D721Med (cell line): ENCODE measurements around the gene CCDC12.

Experiments used
- DNase-seq: peaks from one replicate; pipeline ENCODE4 v3.0.0; 2011; ENCODE audit warnings: low spot score; ENCODE audit not compliant: insufficient read length
- FAIRE-seq: peaks from 2 replicates; lab custom pipeline; 2011; peaks lifted over from hg19 to GRCh38; lab: Jason Lieb, UNC
- TF ChIP-seq, protein P1 (sequence below): IDR thresholded peaks from 2 replicates; pipeline ENCODE4 v1.5.1; 2012; ENCODE audit warnings: mild to moderate bottlenecking, control low read depth; ENCODE audit not compliant: insufficient read depth; ENCODE audit errors: missing control alignments

The CCDC12 gene

DNA sequence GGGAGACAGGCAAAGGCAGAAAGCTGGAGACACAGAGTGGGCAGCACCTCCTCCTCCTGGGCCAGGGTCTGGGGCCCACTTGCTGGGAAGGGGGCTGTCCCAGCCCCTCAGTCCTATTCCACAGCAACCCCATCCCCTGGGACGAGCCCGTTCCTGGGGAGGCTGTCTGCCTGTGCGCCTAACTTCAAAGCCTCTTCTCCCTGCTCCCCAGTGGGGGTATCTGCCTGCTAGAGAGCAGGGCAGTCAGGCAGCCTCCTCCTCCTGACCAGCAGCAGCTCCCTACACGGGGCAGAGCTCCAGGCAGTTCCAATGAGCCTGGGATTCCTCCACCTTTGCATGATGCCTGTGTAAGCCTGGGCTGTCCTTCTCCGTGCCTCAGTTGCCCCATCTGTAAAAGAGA, 92.1 kb downstream of the CCDC12 start:
- TF ChIP-seq, protein P1, sequence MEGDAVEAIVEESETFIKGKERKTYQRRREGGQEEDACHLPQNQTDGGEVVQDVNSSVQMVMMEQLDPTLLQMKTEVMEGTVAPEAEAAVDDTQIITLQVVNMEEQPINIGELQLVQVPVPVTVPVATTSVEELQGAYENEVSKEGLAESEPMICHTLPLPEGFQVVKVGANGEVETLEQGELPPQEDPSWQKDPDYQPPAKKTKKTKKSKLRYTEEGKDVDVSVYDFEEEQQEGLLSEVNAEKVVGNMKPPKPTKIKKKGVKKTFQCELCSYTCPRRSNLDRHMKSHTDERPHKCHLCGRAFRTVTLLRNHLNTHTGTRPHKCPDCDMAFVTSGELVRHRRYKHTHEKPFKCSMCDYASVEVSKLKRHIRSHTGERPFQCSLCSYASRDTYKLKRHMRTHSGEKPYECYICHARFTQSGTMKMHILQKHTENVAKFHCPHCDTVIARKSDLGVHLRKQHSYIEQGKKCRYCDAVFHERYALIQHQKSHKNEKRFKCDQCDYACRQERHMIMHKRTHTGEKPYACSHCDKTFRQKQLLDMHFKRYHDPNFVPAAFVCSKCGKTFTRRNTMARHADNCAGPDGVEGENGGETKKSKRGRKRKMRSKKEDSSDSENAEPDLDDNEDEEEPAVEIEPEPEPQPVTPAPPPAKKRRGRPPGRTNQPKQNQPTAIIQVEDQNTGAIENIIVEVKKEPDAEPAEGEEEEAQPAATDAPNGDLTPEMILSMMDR = no peak
- no peak for FAIRE-seq
- DNase-seq = no peak

DNA sequence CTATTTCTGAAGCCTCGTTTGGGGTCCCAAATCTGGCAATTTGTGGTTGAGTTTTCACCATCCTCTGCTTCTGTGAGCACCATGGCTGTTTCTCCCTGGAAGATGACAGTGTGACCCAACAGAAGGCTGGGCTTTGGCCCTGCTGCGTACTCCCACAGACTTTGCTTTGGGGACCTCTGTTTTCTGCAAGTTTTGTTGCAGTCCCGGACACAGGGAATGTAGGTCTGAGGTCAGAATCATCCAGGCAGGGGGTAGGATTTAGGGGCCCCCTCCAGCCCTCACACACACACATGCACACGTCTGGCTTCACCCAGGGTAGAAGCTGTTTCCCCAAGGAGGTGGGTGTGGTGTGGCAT, 92.7 kb downstream of the CCDC12 start:
- FAIRE-seq = no peak
- no peak for DNase-seq
- TF ChIP-seq, protein P1 = no peak

DNA sequence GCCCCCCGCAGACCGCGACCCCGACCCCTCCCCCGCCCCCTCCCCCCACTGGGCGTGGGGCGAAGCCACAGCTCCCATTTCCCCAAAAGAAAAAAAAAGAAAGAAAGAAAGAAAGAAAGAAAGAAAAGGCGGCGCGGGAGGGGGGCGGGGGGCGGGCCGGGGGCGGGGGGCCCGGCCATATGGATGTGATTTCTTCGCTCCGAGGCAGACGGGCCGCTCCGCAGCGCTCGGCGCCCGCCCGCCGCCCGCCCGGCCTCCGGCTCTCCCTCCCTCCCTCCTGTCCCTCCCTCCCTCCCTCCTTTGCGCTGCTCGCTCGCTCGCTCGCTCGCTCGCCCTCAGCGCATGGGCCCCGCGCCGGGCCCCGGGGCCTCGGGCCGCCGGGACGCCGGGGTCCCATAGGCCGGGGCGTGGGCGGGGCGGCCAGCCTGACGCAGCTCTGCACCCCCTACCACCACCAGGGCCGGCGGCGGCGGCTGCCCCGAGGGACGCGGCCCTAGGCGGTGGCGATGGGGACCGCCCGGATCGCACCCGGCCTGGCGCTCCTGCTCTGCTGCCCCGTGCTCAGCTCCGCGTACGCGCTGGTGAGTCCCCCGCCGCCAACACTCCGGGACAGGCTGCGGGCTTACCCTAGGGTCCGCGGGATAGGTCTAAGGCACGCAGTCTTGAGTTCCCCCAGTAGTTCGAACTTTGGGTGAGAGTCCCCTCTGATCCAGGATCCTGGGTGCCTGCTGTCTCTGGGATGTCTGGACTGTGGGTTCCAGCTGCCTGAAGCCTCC, 93.3 kb downstream of the CCDC12 start:
- DNase-seq (no peak), FAIRE-seq (no peak)
- TF ChIP-seq, protein P1 = no peak

DNA sequence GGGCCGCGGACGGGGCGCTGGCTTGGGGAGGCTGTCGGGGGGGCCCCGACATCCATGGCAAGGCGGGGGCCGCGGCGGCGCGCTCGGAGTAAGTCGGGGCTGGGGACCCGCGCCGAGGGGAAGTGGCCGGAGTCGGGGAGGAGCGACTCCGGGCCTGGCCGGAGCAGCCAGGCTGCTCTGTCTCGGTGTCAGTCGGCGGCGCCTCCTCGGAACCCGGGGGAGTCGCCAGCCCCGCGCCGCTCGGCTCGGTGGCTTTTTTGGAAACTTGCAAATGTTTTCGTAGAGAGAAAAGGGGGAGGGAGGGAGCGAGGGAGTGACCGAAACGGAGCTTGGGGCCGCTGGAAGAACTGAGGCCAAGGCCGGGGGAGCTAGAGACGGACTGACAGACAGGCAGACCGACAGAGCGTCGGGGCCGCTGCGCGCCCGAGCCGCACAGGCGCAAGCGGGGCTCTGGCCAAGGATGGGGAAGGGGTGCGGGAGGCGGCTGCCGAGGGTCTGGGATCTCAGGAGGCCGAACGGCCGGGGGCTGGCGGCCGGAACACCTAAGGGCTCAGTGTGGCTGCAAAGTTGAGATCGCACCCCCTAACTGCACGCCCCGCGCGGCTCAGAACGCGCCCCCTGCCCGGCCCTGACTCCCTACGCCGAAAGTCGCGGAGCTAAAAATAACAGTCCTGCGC, 94.0 kb downstream of the CCDC12 start:
- DNase-seq = no peak
- TF ChIP-seq, protein P1 = no peak
- FAIRE-seq = no peak

DNA sequence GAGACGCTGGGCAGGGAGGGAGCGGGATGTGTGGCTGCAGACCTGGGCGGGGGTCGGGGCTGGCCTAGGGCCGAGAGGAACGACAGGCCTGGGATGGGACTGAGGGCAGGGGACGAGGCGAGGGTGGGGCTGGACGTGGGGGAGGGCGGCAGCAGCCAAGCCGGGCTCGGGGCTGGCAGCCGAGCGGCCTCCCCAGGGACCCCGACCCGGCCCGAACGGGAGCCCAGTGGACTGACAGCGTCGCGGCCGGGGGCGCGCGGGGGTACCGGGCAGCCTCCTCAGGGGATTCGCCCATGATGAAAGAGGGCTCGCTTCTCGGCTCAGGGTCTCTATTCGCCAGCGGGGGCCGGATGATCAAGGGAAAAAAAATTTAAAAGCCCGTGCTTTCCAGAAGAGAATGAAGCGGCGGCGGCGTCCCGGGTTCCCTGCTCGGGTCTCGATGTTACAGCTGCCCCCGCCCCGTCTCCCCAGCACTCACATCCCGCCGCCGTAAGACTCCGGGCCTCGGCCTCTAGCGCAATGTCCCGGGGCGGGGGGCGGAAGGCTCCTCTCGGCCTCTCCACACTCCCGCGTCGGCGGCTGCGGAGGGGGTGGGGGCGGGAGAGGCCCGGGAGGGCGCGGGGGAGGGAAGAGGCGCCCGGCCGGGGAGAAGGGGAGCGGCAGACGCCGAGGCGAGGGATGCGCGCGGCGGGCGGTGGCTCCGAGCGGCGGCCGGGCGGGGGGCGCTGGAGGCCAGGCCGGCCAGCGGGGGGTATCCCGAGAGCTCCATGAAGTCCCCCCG, 94.8 kb downstream of the CCDC12 start:
- TF ChIP-seq, protein P1 = no peak
- DNase-seq = no peak
- FAIRE-seq = no peak

DNA sequence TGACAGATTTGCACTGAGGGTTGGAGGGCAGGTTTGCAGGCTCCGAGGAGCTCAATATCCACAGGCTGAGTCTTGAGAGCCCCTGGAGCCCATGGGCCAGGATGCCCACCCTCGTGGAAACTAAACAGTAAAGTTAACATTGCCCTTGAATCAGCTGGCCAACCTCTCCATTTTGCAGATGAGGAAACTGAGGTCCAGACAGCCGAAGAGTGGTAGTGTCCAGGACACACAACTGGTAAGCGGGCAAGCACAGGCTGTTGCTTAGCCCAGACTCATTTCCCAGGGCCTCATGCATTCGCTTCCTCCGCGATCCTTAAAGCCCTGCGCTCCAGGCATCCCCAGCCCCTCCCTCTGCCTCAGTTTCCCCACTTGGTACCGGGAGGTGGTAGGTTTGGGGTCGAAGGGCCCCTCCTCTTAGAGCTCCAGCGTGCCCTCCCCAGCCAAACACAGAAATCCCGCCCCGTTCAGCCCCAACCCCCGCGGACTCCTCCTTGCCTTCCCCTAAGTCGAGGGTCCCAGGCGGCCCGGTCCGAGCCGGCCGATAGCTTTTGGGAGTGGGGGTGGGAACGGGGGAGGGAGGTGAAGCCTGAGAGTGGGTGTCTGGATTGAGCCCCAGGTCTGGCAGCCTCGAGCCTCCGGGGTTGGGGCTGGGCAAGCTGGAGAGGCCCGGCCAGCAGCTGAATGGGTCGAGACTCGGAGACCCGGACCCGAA, 95.5 kb downstream of the CCDC12 start:
- DNase-seq = no peak
- FAIRE-seq = no peak
- TF ChIP-seq, protein P1 = no peak
